Occipital lobe (tissue), 2 donors: ENCODE results near the gene LGALS3BP. TPM values are rescaled to one million over a fixed set of nuclear protein-coding genes. Genes with fewer than 3 reads are reported as not detected.

Experiments used
- DNase-seq: peaks from one replicate; lab custom pipeline; 2025; lab: John Stamatoyannopoulos, UW
- total RNA-seq: library from RNA; depleted of rRNA; stranded (reverse); fragments of >200 nt; gene quantifications from one replicate; pipeline ENCODE4 v1.2.3, GENCODE V29; 2014

Gene LGALS3BP
- total RNA-seq, 1 donor from 2014 or later, result 24.2 TPM

GRCh38 chr17:78940708-78941107 lies 39.0 kb downstream of the LGALS3BP start:
- DNase-seq, result no peak

DNA sequence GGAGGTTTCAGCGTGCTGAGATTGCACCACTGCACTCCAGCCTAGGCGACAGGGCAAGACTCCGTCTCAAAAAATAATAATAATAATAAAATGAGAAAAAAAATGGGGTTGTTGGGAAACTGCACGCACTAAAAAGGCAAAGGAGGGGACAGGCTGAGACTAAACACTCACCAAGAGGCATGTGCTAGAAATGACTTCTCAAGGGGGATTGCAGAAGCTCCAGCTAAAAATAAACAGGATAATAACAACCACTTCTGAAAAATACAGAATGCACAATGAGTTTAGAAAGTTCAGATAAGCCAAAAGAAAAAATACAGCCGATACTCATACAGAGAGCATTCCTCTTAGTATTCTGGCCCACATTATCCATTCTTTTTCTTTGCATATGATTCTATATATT lies 39.5 kb downstream of the LGALS3BP start:
- DNase-seq, result no peak

- DNase-seq, result no peak
Measured at GRCh38 chr17:78939615-78940014, 40.1 kb downstream of the LGALS3BP start.

GRCh38 chr17:78937561-78937960 lies 42.2 kb downstream of the LGALS3BP start:
- DNase-seq, result no peak

- no peak for DNase-seq
Measured at GRCh38 chr17:78935419-78936323, 44.1 kb downstream of the LGALS3BP start.

DNA sequence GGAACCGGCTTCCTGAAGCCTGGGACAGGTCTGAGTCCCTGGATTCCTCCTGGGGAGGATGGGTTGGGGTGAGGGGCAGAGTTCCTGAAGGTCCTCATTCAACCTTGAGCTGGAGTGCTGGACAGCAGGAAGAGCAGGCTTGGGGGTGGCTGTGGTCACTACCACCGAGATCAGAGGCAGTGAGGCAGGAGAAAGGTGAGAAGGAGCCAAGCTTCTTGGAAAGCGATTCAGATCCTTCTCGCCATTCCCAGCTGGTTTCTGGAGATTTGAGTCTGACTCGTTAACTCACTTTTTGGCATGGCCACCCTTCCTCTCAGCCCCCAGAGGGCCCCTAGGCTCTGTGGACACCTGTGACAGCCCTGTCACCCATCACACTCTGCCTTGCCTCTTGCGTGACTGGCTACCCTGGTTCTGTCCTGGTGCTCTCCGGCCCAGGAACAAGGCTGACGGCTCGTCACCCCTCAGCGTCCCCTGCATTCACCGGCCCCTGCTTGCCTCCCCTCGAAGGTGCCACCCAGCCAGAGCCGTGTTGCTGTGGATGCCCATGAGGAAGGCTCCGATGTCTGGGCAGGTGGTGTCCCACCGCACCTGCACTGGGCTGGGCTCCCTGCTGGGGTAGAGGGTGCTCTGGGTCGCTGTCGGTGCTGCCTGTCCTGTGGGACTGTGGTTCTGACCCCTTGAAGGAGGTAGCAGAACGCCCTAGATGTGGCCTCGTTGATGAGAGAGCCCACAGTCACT lies 44.9 kb downstream of the LGALS3BP start:
- no peak for DNase-seq

GRCh38 chr17:78933959-78934568 lies 45.7 kb downstream of the LGALS3BP start:
- peak; percentile 79 for DNase-seq

DNA sequence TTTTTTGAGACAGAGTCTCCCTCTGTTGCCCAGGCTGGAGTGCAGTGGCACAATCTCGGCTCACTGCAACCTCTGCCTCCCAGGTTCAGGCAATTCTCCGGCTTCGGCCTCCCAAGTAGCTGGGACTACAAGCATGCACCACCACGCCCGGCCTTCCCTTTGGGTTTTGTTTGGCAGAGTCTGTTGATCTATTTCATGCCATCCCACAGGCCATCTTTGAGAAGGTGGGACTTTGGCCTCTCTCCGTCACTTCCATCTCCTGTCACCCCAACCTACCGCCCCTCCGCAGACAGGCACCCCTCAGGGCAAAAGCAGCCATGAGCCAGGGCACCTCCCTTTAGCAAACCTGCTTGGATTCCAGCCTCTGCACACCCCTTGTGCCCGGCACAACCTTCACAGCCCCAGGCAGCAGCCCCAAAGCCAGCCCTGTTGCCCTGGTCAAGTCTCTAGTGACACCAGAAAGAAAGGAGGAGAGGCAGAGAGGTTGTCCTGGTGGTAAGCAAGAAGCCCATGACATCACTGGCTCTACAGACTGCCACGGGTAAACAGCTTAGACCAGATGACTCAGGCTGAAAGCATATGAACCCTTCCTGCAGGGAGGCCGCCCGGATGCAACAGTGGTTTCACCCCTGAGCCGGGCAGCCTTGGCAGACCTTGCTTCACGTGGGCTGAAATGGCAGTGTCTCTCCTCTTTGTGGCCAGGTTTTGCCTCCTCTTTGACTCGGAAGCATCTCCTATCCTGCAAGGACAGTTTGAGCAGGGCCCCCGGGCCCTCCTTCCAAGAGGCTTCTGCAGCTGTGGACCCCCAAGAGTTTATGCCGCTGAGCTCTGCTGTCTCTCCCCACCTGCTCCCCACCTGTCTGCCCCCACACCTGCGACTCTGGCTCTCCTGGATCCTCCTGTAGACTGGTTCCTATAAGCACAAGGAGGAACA lies 46.4 kb downstream of the LGALS3BP start:
- DNase-seq, result no peak

- DNase-seq, result no peak
Measured at GRCh38 chr17:78929908-78930775, 49.6 kb downstream of the LGALS3BP start.

GRCh38 chr17:78925662-78926555 lies 53.8 kb downstream of the LGALS3BP start:
- peak; percentile 24 for DNase-seq

- DNase-seq, result peak; percentile 60
Measured at GRCh38 chr17:78925234-78925633, 54.5 kb downstream of the LGALS3BP start, which contains the start of gene TIMP2. Gene TIMP2, minus strand, starts transcription at chr17:78925387. Its CDS starts 299 bp downstream, at chr17:78925088.

- no peak for DNase-seq
Measured at GRCh38 chr17:78924481-78925151, 55.1 kb downstream of the LGALS3BP start.

- no peak for DNase-seq
Measured at GRCh38 chr17:78923660-78924453, 55.9 kb downstream of the LGALS3BP start.

DNA sequence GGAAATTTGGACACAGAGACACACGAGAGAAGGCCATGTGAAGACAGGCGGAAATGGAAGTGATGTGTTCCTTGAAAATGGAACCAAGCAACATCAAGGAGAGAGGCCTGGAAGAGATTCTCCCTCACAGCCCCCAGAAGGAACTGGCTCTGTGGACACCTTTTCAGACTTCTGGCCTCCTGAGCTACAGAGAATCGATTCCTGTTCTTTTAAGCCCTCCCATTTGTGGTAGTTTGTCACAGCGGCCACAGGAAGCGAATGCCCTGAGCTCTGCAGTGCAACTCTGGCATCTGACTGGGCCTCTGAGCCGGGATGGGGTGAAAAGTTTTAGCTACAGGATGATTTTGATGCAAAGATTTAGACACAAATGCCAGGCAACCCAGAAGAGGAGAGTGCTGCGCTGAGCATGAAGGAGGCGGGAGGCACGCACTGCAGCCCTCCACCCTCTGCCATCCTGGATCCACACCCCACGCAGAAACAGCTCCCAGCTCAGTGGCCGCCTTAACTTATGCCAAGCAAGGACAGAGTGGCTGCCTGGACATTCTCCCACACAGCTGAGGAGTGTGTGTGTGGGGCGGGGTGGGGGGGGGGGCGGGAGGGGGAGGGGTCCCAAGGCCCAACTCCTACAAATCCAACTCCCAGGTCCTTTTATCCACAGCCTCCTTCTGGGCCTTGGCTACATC lies 56.8 kb downstream of the LGALS3BP start:
- DNase-seq, result no peak

DNA sequence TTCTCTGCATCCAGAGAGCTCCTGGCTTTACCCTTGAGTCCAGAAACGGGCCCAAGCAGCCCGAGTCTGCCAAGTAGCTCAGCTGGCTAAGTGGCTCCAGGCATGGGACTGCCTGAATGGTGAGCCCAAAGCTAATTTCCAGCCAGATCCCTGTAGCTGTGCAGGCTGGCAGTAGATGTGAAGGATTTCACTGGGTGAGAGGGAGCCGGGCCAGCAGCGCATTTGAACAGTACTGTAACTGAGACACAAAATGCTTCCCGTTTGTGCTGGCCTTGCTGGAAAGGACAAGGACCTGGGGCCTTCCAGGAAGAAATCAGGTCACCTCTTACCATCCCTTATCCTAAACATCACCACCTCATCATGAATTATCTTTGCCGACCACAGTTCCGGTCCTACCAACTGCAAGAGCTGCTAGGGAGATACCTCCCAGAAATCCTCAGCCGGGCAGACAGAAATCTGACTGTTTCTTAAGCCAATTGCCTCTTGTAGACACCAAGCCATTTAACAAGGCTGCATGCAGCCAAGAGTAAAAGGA lies 58.2 kb downstream of the LGALS3BP start:
- DNase-seq, result peak; percentile 52
